Astrocyte of the cerebellum (primary cell): ENCODE measurements around the gene DYNC1I2.

ENCODE experiments used
- DNase-seq: peaks from one replicate; pipeline ENCODE4 v3.0.0-alpha.2; 2011; ENCODE audit warnings: low read depth
- H3K4me3 ChIP-seq: 2 replicates; pipeline ENCODE4 v1.5.1; 2011; ENCODE audit warnings: mild to moderate bottlenecking, low read depth, low read length, moderate library complexity
- CTCF ChIP-seq: IDR thresholded peaks from 2 replicates; pipeline ENCODE4 v1.5.1; 2012; ENCODE audit warnings: low read length, low read depth, moderate library complexity, mild to moderate bottlenecking; ENCODE audit errors: missing control alignments
- in situ Hi-C: cut with HindIII; loops from 2 replicates; pipeline ENCODE4 v1.10.0; 2017; ENCODE audit warnings: low sequenced_read_pairs

The DYNC1I2 gene

DNA sequence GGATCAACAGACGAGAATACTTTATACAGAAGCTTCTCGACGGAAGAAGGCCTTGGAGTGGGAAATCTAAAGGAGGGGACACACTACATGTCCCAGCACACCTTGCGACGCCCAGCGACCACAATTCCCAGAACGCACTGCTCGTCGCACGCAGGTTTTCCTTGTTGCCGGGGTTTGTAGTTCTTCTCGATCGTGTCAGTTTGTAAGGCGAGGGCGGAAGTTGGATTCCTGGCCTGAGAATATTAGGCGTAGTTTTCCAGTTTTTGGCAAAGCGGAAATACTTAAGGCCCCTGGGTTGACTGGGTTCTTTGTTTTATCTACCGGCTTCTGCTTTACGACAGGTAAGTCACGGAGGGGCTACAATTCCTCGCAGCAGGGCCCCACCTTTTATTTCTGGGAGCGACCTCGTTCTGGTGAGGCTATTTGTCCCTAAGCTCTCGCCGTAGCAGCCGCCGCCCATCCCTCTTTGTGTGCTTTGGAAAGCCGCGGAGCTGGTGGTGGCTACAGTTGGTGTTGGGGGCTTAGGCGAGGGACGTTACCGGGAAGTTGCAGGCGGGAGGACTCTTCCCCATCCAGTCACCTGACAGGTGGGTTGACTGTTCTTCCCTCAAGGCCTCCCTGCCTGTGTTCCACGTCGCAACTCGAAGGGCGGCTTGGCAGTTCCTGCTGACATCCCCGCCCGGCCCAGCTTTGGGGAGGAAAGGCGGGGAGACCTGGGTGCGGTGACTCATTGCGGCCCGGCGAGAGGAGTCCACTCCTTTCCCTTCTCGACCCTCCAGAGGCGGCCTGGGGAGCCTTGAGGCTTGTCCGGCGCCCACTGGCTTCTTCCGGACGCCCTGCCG is at the start of gene DYNC1I2:
Gene DYNC1I2, plus strand, starts transcription at position 183 of the 842 bp plus-strand sequence. CDS start 2,687 bp downstream, outside the sequence.
- peak within 1 kb of the TSS; percentile 80 for H3K4me3 ChIP-seq
- in situ Hi-C loops, result no loop called here
- no peak for TF ChIP-seq CTCF
- DNase-seq, result peak; percentile 90

GRCh38 chr2:171651667-171652415 is 35.4 kb upstream of the DYNC1I2 start:
- in situ Hi-C loops, result no loop called here
- TF ChIP-seq CTCF, result no peak
- no peak overlapping the region for H3K4me3 ChIP-seq
- no peak for DNase-seq

DNA sequence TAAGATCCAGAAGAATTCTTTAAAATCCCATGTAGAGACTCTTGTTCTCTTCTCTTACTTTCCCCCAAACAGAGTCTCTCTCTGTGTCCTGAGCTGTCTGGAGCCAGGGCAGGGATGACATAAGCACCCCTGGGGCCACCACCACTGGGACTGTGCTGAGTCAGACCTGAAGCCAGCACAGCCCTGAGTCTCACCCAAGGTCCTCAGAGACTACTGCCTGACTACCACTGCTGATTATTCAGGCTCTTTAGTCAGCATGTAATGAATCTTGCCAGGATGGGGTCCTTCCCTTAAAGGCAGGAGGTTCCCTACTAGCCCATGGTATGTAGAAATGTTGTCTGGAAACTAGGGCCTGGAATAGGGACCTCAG is 34.9 kb upstream of the DYNC1I2 start:
- in situ Hi-C loops, result no loop called here
- DNase-seq, result no peak
- no peak for TF ChIP-seq CTCF
- no peak overlapping the region for H3K4me3 ChIP-seq

GRCh38 chr2:171655586-171655985 is 31.7 kb upstream of the DYNC1I2 start:
- H3K4me3 ChIP-seq, result no peak overlapping the region
- in situ Hi-C loops, result no loop called here
- no peak for DNase-seq
- TF ChIP-seq CTCF, result no peak

DNA sequence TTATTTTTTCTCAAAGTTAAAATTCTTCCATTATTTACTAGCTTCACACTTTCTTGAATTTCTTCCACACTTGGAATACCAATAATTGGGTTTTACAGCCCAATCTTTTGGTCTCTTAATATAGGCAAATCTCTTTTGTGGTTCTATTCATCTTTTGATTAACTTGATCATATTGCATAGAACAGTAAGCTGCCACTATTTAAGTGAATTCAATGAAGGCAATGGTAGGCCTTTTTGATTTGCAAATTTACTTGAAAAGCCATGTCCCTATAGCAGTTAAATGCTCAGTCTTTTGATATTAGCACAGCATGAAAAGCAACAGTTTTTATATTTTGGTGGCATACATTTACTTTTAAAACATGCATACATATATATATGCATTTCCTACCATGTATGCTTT is 20.2 kb upstream of the DYNC1I2 start:
- no peak for TF ChIP-seq CTCF
- H3K4me3 ChIP-seq, result no peak overlapping the region
- DNase-seq, result no peak
- in situ Hi-C loops, result no loop called here

DNA sequence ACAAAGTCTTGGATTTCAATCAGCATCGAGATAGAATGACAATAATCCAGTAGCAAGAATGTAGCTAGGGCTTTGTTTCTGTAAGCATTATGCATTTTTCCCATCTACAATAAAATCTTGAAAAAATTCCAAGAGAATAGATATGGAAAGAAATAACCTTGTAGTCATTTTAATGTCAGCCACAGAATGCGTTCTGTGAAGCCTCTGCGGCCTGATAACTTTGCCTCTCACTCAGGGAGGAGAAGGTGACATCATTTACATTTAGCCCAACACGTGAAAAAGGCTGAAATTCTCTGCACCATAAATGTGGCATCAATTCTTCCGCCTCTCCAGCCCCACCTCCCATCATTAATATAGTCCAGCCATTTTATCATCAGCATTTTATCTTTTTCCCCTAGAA is 19.1 kb upstream of the DYNC1I2 start:
- H3K4me3 ChIP-seq, result no peak overlapping the region
- DNase-seq, result no peak
- in situ Hi-C loops, result no loop called here
- TF ChIP-seq CTCF, result no peak
